G401.6 (cell line): ENCODE data around the gene OSBPL5.

Experiments used
- FAIRE-seq: peaks from 2 replicates; lab custom pipeline; 2012; peaks lifted over from hg19 to GRCh38; lab: Jason Lieb, UNC

Gene OSBPL5

DNA sequence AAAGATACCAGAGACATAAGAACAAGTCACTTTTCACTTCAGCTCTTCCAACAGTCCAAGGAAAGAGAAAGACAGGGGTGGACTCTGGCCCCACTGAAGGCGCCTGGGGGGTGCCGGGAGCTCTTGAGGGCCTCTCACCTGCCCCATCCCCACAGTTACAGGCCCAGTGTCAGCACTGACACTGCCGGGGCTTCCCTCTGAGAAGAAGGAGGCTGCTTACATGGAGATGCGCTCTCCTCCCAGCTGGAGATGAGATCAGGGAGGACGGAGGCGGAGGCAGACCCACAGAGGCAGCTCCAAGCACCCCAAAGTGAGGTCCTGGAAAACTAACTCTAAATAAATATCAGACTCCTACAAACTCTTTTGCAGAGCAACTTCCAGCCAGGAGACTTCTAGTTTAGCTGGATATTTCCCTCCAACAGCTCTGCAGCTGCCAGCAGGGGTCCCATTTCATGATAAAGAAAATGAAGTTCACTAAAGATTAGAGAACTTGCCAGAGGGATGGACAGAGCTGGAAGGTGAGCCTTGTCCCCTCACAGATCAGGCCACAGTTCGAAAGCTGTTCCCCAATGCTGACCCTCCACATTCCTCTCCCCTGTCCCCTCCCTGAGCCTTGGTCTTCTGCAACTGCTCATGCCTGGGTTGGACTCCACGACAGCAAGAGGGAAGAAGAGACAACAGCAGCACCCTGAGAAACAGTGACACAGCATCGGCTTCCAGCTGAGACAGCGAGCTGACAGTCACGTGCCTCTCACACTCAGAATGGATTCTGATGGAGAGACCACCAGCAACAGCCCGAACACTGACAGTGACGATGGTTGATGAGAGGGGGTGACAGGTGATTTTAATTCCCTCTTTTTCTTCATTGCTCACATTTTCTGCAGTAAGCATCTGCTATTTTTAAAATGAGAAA is 113.7 kb downstream of the OSBPL5 start:
- FAIRE-seq, result no peak

DNA sequence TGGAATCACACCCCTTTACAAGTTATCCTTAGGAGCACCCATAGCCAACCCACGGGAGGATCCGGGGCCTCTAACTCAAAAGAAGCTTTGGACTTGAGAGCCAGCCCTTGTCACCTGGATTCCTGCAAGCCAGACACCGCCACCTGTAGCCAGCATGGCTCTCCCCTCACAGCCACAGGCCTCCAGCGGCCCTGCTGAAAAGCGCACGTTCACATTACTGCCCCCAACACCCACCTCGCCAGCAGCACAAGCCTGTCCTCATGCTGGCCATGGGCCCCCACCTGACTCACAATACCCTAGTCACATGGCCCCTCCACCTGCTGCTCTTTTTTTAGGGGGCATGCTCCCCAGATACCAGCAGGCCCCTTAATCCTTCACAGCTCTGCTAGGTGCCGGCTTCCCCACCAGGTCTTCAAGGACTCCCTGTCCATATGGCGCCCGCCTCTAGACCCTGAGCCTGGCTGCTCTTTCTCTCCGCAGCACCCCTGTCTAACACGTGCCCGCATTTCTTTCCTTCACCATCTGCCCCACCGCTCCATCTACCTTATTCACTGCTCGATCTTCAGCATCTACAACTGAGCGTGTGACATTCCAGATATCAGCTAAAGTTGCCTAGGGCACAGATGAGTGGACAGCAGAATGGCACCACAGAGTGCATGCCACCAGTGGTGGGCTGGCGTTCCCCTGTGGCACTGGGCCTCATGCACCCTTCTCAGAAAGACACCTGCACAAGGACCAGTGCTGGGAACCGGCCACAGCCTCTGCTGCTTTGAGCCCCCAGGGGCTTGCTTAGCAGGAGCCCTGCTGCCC is 114.5 kb downstream of the OSBPL5 start:
- FAIRE-seq, result no peak

DNA sequence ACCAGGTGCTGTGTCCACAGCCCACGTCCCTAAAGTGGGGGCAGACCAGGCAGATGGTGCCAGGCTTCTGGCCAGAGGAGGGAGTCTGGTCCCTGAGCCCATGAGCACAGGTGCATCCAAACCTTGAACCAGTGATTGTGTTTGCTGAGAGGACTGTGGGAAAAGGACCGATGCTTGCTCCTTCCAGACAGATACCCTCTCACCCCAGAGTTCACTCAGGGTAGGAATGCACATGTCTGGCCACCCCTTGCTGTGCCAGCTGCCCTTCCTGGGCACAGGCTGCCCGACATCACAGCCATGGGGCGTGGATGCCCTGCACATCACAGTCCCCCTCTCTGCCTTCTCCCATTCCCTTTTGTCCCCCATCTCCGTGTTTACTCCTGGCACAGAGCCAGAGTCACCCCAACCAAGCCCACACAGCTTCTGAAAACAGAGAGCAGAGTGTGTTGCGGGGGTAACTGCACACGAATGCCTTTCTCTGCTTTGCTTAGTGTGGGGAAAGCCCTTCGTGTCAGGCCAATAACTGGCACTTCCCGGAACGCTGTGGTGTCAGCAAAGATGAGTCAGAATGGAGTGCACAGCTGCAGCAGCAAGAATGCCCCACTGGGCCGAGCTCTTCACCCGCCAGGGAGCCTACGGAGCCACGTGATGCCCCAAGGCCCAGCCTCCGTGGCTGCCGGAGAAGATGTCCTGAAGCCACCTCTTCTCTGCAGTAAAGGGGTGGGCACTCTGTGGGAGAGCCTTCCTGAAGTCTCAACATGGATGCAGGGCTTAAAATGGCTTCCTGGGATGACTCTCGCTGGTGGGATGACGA is 115.5 kb downstream of the OSBPL5 start:
- FAIRE-seq, result no peak

DNA sequence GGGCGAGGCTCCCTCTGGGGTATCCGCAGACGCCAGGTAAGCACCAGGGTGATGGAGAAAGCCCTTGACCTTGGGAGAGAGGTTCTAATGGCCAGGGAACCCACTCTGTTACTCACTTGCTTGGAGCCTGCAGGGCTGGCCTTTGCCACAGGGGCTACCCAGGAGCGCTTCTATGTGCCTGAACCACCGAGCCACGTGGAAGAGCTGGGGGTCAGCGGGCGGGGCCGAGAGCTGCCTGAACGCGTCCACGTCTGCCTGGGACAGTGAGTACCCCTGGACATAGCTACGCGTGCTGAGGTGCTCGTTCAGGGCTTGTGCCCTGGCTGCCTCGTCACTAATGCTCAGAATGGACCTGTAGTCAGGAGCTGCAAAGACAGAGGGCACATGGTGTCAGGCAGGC is 117.5 kb downstream of the OSBPL5 start:
- no peak for FAIRE-seq

DNA sequence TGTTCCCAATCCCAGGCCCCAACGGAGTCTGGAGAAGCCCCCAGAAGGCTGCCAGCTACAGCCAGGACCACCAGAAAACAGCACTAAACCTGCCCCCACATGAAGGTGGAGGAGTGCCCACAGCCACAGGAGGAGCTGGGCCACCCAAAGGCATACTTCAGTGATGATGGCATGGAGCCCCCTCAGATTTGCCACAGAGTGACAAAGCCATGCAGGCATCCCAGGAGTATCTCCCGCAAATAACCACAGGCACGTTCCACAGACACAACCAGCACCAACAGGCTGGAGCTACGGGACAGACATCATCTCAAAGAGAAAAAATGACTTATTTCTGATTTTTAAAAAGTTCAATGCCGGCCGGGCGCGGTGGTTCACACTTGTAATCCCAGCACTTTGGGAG is 118.5 kb downstream of the OSBPL5 start:
- FAIRE-seq, result no peak

DNA sequence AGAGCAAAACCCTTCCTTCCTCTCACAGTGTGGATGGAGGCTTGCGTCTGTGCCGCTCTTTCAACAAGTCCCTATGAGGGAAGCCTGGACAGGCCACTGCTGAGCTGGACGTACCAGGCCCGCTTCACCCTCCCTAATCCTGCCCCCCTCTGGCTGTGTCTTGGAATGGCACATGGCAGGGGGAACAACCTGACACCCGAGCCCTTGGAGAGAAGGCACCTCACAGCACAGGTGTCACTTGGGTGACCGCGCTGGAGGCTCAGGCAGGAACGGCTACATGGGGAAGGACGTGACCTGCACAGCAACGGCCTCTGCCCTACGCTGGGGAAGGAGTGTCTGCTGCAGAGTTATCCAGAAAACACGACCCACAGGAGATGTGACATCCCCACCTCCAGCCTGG is 118.9 kb downstream of the OSBPL5 start:
- no peak for FAIRE-seq

DNA sequence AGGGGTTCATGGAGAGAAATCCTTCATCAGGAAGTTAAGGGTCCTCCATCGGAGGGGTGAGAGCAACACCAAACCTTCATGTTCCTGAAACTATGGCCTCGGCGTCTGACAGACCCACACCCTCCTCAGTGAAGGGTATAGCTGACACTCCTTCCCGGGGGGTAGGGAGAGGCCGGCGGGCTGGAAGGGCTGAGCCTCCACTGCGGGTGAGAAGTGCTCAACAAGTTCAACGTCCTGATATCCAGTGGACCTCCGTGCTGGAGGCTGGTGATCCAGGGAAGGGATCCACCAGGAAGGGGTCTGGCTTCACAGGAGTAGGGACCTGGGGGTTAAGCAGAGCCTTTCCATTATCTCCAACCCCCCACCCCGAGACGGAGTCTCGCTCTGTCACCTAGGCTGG is 120.2 kb downstream of the OSBPL5 start:
- no peak for FAIRE-seq

DNA sequence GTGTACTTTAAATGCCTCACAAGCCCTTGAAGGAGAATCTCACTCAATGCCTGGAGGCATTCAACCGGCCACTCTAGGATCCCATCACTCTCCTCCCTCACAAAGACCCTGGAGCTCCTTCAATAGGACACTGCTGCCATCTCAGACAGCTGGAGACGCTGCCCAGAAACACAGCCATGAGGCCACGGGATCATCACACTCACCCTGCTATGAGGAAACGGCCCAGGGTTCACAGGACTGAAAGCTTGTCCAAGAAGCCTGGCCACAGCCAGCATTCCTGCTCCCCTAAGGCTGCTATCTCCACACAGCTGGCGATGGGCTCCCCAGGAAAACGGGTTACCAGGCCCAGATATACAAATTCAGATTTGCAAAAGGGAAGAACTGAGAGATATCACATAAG is 121.1 kb downstream of the OSBPL5 start:
- no peak for FAIRE-seq

DNA sequence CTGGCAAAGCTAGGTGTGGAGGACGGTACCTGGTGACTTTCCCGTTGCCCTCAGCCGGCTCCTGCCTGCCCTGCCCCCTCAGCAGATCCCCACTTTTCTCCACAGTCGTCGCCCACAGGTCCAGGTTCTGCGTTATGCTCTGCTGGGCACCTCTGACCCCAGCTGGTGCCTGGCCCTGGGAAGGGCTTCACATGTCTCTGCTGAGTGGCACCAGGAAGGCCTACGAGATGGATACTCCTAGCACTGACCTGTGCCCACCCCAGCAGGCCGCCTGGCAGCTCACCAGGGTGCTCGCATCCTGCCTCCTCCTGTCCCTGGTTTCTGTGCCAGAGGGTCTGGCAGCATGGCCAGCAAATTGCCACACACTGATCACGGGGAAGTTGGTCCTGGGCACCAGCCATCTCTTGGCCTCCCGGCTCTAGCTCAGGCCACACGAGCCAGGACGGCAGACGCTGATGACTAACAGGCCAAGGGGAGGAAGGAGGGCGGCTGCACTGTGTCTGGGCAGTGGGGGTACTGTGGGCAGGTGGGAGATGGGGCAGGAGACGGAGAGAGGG is 121.7 kb downstream of the OSBPL5 start:
- no peak for FAIRE-seq

DNA sequence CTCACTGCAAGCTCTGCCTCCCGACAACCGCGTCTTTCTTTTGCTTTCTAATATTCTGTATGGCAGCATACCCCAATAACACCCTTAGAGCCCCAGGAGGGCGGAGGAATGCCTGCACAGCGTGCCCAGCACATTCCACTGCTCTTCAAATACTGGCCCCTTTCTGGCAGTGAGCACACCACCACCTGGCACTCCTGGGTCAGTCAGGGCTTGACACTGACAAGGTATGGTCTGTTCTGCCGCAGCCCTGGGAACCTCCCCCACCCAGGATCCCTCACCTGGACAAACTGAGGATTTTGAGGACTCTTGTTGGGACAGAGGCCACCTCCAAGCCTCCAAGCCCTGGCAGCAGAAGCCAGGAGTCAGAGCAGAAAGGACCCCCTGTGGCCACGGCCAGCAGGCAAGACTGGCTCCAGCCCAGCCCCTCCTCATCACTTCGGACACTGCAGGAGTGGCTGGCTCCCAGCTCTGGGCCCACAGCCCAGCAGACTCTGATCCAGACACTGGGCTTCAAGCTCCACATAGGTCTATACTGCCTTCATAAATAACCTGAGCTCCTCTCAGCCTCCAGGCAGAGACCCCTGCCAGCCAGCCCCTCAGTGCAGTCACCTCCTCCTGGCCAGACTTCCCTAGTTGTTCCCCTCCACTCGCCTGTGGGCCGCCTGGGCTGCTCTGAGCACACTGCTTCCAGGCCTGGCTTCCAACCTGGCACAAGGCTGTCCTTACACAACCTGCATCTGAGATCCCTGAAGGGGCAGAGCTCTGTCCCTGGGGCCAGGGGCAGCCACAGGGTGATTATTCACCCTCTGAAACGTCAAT is 122.4 kb downstream of the OSBPL5 start:
- FAIRE-seq, result no peak

DNA sequence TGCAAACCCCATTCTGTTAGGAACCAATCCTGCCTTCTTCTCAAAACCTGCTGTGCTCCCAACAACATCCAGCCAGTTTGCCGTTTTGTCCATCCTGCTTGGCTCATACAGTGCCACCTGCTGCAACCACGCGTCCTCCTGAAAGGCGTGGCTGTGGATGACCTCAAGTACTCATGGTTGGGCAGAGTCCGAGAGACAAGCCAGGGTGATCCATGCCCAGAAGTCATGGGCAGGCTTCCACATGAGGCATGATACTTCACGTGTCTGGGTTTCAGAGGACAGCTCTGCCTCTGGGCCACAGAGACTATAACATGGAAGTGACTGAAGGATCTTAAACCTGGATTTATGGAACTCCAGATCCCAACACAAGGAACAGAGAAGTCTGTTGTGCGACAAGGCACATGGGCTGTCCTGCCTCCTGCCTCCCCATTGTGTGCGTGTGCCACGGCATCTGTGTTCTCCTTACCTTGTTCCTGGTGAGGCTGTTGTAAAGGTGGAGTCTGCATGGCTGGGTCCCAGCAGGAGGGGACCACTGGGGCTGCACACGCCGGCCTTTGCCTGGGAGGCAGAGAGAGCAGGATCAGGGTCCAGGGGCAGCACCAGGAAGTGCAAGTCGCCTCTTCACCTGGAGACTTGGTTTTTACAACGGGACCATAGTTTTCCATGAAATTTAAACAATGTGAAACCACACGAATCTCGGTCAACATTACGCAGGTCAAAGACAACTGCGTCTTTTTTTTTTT is 123.2 kb downstream of the OSBPL5 start:
- no peak for FAIRE-seq

DNA sequence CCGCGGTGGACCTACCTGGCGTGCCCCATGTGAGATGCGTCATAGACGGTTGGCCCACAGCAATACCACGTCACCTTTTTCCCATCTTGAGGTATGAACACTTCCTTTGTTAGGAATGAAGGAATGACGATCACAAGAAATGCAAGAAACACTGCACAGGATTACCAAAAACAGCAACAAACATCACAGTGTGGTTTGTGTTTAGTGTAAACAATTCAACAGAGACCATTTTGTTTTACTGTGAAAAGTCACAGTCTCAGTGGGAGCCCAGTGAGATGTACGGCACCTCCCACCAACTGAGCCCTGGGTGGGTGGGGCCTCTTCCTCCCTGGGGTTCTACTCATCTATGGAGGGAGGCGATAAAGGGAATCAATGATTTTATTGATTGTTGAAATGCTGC is 124.2 kb downstream of the OSBPL5 start:
- no peak for FAIRE-seq

DNA sequence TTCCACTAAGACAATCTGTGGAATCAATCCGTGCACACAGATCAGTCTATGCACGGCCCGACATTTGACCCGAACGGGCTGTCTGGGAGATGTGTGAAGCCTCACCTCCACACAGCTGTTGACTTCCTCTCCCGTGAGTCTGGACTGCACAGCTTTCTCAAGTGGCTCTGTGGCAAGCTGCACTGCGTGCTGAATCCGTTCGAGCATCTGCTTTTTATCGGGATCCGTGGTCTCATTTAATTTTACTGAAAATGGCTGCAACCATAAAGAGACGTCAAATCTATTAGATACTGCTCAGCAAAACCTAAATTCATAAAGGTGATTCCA is 127.2 kb downstream of the OSBPL5 start:
- FAIRE-seq, result no peak
